ENCODE measurements around the gene NPR2.
A peak's percentile ranks its signal among the peaks of the same experiment; 100 is the strongest.

The NPR2 gene
- long read RNA-seq, donor 1, transcript NPR2-206 (3 exons, 601 nt): major isoform, 6 of 6 reads
- long read RNA-seq, donor 1, partial matches to known transcripts: 0 of 6 reads
- long read RNA-seq, donor 1, other reads (novel, unspliced or antisense): 0 of 6 reads
- long read RNA-seq, donor 2: 0 reads
- long read RNA-seq, donor 3, transcript NPR2-206 (3 exons, 601 nt): major isoform, 5 of 5 reads
- long read RNA-seq, donor 3, partial matches to known transcripts: 0 of 5 reads
- long read RNA-seq, donor 3, other reads (novel, unspliced or antisense): 0 of 5 reads
- long read RNA-seq, donor 4, transcript NPR2-206 (3 exons, 601 nt): major isoform, 8 of 9 reads
- long read RNA-seq, donor 4, partial matches to known transcripts: 0 of 9 reads
- long read RNA-seq, donor 4, other reads (novel, unspliced or antisense): 0 of 9 reads
- long read RNA-seq, donor 5, transcript NPR2-206 (3 exons, 601 nt): major isoform, 9 of 9 reads
- long read RNA-seq, donor 5, partial matches to known transcripts: 0 of 9 reads
- long read RNA-seq, donor 5, other reads (novel, unspliced or antisense): 0 of 9 reads
- long read RNA-seq, donor 6, transcript NPR2-206 (3 exons, 601 nt): major isoform, 5 of 5 reads
- long read RNA-seq, donor 6, partial matches to known transcripts: 0 of 5 reads
- long read RNA-seq, donor 6, other reads (novel, unspliced or antisense): 0 of 5 reads
- long read RNA-seq, donor 7, transcript NPR2-206 (3 exons, 601 nt): major isoform, 6 of 7 reads
- long read RNA-seq, donor 7, partial matches to known transcripts: 0 of 7 reads
- long read RNA-seq, donor 7, other reads (novel, unspliced or antisense): 0 of 7 reads
- long read RNA-seq, donor 8, partial matches to known transcripts: 0 of 2 reads
- long read RNA-seq, donor 8, other reads (novel, unspliced or antisense): 0 of 2 reads

- peak; percentile 70 for DNase-seq
Observed at GRCh38 chr9:35791297-35791921, at the start of gene NPR2. Gene NPR2, plus strand, starts transcription at chr9:35791591. Its CDS starts 818 bp downstream, at chr9:35792409.

- no peak for DNase-seq
Observed at GRCh38 chr9:35741740-35742139, 49.7 kb upstream of the NPR2 start.

- DNase-seq: no peak
Observed at GRCh38 chr9:35743452-35743851, 47.9 kb upstream of the NPR2 start.

- DNase-seq: no peak
Observed at GRCh38 chr9:35743880-35744518, 47.4 kb upstream of the NPR2 start.

- no peak for DNase-seq
Observed at GRCh38 chr9:35745569-35745968, 45.8 kb upstream of the NPR2 start.

- no peak for DNase-seq
Observed at GRCh38 chr9:35746583-35746982, 44.8 kb upstream of the NPR2 start.

- DNase-seq: no peak
Observed at GRCh38 chr9:35748242-35748857, 43.0 kb upstream of the NPR2 start.

- peak; percentile 86 for DNase-seq
Observed at GRCh38 chr9:35748858-35749514, 42.4 kb upstream of the NPR2 start, which contains the start of the genes GBA2 and RGP1. Gene GBA2, minus strand, starts transcription at chr9:35749228. Its CDS starts 524 bp downstream, at chr9:35748704. Gene RGP1, plus strand, starts transcription at chr9:35749287. Its CDS starts 469 bp downstream, at chr9:35749756.

- no peak for DNase-seq
Observed at GRCh38 chr9:35749515-35750255, 41.7 kb upstream of the NPR2 start.

GRCh38 chr9:35750256-35750531 lies 41.2 kb upstream of the NPR2 start:
- no peak for DNase-seq

GRCh38 chr9:35753466-35753865 lies 37.9 kb upstream of the NPR2 start:
- DNase-seq: no peak

GRCh38 chr9:35754264-35754663 lies 37.1 kb upstream of the NPR2 start, which contains the start of gene MSMP:
Gene MSMP, minus strand, starts transcription at chr9:35754276. Its CDS starts 147 bp downstream, at chr9:35754129.
- no peak for DNase-seq

- no peak for DNase-seq
Observed at GRCh38 chr9:35755071-35755470, 36.3 kb upstream of the NPR2 start.

GRCh38 chr9:35756275-35757225 lies 34.8 kb upstream of the NPR2 start:
- DNase-seq: peak; percentile 83

- DNase-seq: no peak
Observed at GRCh38 chr9:35757226-35757891, 34.0 kb upstream of the NPR2 start.

- DNase-seq: no peak
Observed at GRCh38 chr9:35757892-35758275, 33.5 kb upstream of the NPR2 start.

- no peak for DNase-seq
Observed at GRCh38 chr9:35758475-35759050, 32.8 kb upstream of the NPR2 start.

GRCh38 chr9:35759795-35760194 lies 31.6 kb upstream of the NPR2 start:
- no peak for DNase-seq

All from right kidney (tissue), 9 donors.